Activated T-cell treated with anti-CD3 and anti-CD28 coated beads for 48 hours (primary cell): ENCODE results near the gene P2RY12.
"Not testable (repeated sequence)": the region's sequence is repeated elsewhere in the genome, so short reads cannot be mapped to it uniquely, and the experiment has no call there.

Experiments used
- DNase-seq: peaks from one replicate; pipeline ENCODE4 v3.0.0-alpha.2; 2020; ENCODE audit warnings: low read depth

P2RY12 gene

GRCh38 chr3:151393146-151393830 lies 8.7 kb upstream of the P2RY12 start:
- no peak for DNase-seq

- not testable (repeated sequence) for DNase-seq
These were observed 7.6 kb upstream of the P2RY12 start for GRCh38 chr3:151392191-151392590.

GRCh38 chr3:151391720-151392119 lies 7.2 kb upstream of the P2RY12 start:
- no peak for DNase-seq

- no peak for DNase-seq
These were observed 3.3 kb upstream of the P2RY12 start for GRCh38 chr3:151387842-151388241.

- no peak for DNase-seq
These were observed 2.9 kb upstream of the P2RY12 start for GRCh38 chr3:151387432-151387831.

GRCh38 chr3:151386056-151386455 lies 1.5 kb upstream of the P2RY12 start:
- no peak for DNase-seq

- no peak for DNase-seq
These were observed 597 bp downstream of the P2RY12 start for GRCh38 chr3:151383956-151384355.

- DNase-seq: no peak
These were observed 1.4 kb downstream of the P2RY12 start for GRCh38 chr3:151383111-151383510.

- DNase-seq: no peak
These were observed 1.9 kb downstream of the P2RY12 start for GRCh38 chr3:151382671-151383070.

GRCh38 chr3:151379083-151379734 lies 5.3 kb downstream of the P2RY12 start:
- peak; percentile 3 for DNase-seq

GRCh38 chr3:151377768-151378385 lies 6.7 kb downstream of the P2RY12 start:
- DNase-seq: no peak

- DNase-seq: no peak
These were observed 12.3 kb downstream of the P2RY12 start for GRCh38 chr3:151372063-151372820.

GRCh38 chr3:151371526-151371925 lies 13.0 kb downstream of the P2RY12 start:
- no peak for DNase-seq

GRCh38 chr3:151367448-151367847 lies 17.1 kb downstream of the P2RY12 start:
- no peak for DNase-seq

GRCh38 chr3:151366993-151367392 lies 17.6 kb downstream of the P2RY12 start:
- DNase-seq: no peak

- no peak for DNase-seq
These were observed 21.8 kb downstream of the P2RY12 start for GRCh38 chr3:151362751-151363174.

- DNase-seq: no peak
These were observed 27.1 kb downstream of the P2RY12 start for GRCh38 chr3:151357463-151357850.

- no peak for DNase-seq
These were observed 27.6 kb downstream of the P2RY12 start for GRCh38 chr3:151356794-151357462.

GRCh38 chr3:151351648-151352047 lies 32.9 kb downstream of the P2RY12 start:
- no peak for DNase-seq

GRCh38 chr3:151351219-151351618 lies 33.3 kb downstream of the P2RY12 start:
- DNase-seq: no peak

- no peak for DNase-seq
These were observed 33.9 kb downstream of the P2RY12 start for GRCh38 chr3:151350656-151351055.

GRCh38 chr3:151347432-151347831 lies 37.1 kb downstream of the P2RY12 start:
- no peak for DNase-seq
